ENCODE measurements around the gene PTPRF. TPM values are rescaled to one million over a fixed set of nuclear protein-coding genes. Genes with fewer than 3 reads are reported as not detected.

Gene PTPRF
- total RNA-seq, 1 donor: 42.7 TPM

- DNase-seq (ENCODE audit: low read depth): no peak
- no peak for TF ChIP-seq CTCF (IDR thresholded peaks at IDR 0.05; ENCODE audit: insufficient read depth, low read depth, low read length)
- H3K4me3 ChIP-seq (ENCODE audit: low read depth, low read length): no peak overlapping the region
These were observed 35.8 kb downstream of the PTPRF start for GRCh38 chr1:43566382-43567044.

GRCh38 chr1:43569175-43569574, 38.5 kb downstream of the PTPRF start:
- no peak overlapping the region for H3K4me3 ChIP-seq (ENCODE audit: low read depth, low read length)
- TF ChIP-seq CTCF (IDR thresholded peaks at IDR 0.05; ENCODE audit: insufficient read depth, low read depth, low read length): no peak
- DNase-seq (ENCODE audit: low read depth): no peak

GRCh38 chr1:43570277-43570676, 39.6 kb downstream of the PTPRF start:
- no peak for TF ChIP-seq CTCF (IDR thresholded peaks at IDR 0.05; ENCODE audit: insufficient read depth, low read depth, low read length)

GRCh38 chr1:43570715-43571114, 40.0 kb downstream of the PTPRF start:
- no peak overlapping the region for H3K4me3 ChIP-seq (ENCODE audit: low read depth, low read length)
- no peak for TF ChIP-seq CTCF (IDR thresholded peaks at IDR 0.05; ENCODE audit: insufficient read depth, low read depth, low read length)
- DNase-seq (ENCODE audit: low read depth): no peak

More at GRCh38 chr1:43570277-43570676, 39.6 kb downstream of the PTPRF start:
- no peak for DNase-seq (ENCODE audit: low read depth)
- no peak overlapping the region for H3K4me3 ChIP-seq (ENCODE audit: low read depth, low read length)

- H3K4me3 ChIP-seq (ENCODE audit: low read depth, low read length): no peak overlapping the region
These were observed 41.4 kb downstream of the PTPRF start for GRCh38 chr1:43572084-43572483.

GRCh38 chr1:43572538-43572937, 41.9 kb downstream of the PTPRF start:
- TF ChIP-seq CTCF (IDR thresholded peaks at IDR 0.05; ENCODE audit: insufficient read depth, low read depth, low read length): no peak
- no peak overlapping the region for H3K4me3 ChIP-seq (ENCODE audit: low read depth, low read length)
- DNase-seq (ENCODE audit: low read depth): no peak

More at GRCh38 chr1:43572084-43572483, 41.4 kb downstream of the PTPRF start:
- DNase-seq (ENCODE audit: low read depth): no peak
- TF ChIP-seq CTCF (IDR thresholded peaks at IDR 0.05; ENCODE audit: insufficient read depth, low read depth, low read length): no peak
